Daoy (cell line): Measurements from ENCODE around the gene BCL7C. TPM values are rescaled to one million over a fixed set of nuclear protein-coding genes. Genes with fewer than 3 reads are reported as not detected.
"Not testable (repeated sequence)": the region's sequence is repeated elsewhere in the genome, so short reads cannot be mapped to it uniquely, and the experiment has no call there.

ENCODE experiments used
- DNase-seq: peaks from one replicate; pipeline ENCODE4 v3.0.0-alpha.2; 2015; ENCODE audit warnings: low read depth
- total RNA-seq: library from RNA; depleted of rRNA; stranded (reverse); fragments of >200 nt; shearing (Covaris generic); gene quantifications from 2 replicates; pipeline ENCODE4 v1.2.3, GENCODE V29; 2014

The BCL7C gene
- total RNA-seq, 1 experiment from 2014 or later: 27.8 TPM

DNA sequence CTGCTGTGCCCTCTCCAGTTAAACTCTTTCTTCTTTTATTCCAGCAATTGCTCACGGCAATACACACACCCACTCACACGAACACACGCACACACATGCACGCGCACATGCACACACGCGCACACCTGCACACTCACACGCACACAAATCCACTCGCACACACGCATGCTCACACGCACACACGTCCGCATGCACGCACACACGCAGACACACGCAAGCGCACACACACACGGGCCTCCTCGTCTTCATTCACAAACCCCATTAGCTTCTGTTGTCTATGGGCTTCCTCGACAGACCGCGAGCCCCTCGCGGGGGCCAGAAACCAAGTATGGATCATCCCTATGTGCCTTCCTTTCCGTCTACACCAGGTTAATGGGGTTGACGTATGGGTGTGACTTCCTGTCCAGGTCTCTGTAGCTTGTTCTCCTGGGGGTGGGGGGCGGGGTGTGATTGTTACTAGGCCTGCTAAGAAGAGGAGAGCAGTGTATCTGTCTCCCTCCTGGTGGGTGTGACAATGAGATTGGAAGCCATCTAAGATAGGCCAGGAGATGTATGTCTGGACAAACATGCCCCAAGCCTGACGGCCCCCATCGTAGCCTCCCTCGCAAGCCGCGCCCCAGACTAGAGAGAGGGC is 1.9 kb upstream of the BCL7C start:
- DNase-seq: no peak

DNA sequence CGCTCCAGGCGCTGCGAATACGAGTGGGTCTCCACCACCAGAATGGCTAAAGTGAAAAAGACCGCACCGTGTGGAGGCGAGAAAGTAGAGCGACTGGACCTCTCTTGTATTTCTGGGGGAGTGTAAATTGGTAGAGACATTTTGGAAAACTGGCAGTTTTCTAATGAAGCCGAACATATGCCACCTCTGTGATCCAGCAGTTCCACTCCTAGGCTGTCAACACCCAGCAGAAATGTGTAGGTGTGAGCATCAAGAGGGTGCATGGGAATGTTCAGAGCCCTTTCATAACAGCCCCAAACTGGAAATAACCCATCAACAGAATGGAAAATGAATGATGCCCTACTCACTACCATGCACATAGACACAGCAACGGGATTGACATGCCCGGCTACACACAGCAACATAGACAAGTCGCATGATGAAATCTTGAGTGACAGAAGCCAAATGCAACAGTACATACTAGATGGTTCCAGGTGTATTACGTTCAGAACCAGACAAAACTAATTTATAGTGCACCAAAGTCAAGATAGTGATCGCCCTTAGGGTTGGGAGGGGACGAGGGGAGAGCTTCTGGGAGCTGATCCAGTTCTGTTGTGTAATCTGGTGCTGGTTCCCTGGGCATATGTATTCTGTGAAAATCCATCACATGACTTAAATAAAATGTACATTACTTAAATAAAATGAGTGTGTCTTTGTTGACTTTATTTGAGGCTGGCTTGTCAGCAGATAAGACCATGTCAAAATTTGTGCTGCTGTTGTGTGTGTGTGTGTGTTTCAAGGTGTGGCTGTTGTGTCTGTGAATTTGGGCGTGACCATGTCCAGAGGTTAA is 877 bp upstream of the BCL7C start:
- DNase-seq: no peak

DNA sequence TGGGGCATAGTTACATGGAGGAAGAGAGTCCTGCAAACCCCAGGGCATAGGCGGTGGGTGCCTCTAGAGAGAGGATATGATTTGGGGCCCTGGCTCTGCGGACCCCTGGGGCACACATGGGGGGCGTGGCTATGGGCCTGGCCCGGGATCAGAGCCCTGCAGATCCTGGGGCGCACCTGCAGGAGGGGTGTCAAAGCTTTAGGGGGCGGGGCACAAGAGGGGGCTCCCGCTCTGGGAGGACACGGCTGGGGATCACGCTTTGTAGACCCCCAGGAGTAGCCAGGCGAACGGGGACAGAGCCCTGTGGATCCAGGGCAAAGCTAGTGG is 497 bp downstream of the BCL7C start:
- DNase-seq: no peak

DNA sequence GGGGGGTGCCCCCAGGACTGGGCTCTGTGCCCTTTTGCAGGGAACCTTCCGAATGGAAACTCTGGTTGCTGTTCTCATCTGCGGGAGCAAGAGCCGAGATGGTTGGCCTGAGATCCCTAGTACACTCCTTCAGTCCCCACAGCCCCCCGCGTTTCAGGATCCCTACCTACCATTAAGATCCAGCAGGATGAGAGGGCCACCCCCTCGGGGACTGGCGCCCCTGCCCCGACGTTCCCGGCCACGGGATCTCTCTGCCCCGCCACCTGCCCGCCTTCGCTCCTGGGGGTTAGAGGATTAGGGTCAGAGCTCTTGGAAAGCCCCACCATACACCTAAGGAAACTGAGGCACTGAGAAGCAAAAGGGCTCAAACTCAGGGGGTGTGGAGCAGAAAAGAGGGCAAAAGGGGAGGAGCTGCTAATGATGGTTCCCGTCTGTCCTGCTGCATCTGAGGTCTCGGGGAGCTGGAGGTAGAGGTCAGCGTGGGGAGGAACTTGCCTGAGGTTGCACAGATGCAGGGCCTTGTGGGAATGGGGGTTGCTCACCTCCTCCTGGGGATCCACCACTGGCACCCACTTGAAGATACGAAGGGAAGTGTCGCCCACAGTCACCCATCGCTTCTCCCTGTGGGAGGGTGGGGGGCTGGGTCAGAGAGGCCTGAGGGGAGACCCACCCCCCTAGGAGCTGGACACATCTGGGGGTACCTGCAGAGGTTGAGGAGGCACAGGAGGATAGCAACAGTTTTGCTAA is 1.0 kb downstream of the BCL7C start:
- DNase-seq: no peak

DNA sequence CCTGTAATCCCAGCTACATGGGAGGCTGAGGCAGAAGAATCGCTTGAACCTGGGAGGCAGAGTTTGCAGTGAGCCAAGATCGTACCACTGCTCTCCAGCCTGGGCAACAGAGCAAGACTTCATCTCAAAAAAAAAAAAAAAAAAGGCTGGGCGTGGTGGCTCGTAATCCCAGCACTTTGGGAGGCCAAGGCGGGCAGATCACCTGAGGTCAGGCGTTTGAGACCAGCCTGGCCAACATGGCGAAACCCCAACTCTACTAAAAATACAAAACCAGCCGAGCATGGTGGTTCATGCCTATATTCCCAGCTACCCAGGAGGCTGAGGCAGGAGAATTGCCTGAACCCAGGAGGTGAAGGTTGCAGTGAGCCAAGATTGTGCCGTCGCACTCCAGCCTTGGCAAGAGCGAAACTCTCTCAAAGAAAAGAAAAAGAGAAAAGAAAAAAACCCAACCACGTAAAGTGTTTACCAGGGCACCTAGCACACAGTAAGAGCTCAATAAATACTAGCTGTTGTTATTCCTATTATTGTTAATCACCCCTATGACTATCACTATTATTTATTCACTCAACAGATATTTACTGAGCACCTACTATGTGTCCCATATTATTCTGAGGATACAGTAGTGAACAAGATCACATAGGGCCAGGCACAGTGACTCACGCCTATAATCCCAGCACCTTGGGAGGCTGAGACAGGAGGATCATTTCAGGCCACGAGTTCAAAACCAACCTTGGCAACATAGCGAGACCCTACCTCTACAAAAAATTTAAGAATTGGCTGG is 2.6 kb downstream of the BCL7C start:
- DNase-seq: not testable (repeated sequence)

DNA sequence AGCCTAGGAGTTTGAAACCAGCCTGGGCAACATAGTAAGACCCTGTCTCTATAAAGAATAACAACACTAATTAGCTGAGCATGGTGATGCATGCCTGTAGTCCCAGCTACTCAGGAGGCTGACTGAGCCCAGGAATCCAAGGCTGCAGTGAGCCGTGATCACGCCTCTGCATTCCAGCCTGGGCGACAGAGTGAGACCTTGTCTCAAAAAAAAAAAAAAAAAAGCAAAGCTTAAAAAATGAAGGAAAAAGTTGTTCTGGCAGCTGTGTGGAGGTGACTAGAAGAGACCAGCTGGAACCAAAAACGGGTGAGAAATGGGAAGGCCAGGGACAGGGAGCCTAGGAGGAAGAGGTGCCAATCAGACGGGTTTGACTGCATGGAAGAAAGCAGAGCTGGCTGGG is 4.2 kb downstream of the BCL7C start:
- no peak for DNase-seq

DNA sequence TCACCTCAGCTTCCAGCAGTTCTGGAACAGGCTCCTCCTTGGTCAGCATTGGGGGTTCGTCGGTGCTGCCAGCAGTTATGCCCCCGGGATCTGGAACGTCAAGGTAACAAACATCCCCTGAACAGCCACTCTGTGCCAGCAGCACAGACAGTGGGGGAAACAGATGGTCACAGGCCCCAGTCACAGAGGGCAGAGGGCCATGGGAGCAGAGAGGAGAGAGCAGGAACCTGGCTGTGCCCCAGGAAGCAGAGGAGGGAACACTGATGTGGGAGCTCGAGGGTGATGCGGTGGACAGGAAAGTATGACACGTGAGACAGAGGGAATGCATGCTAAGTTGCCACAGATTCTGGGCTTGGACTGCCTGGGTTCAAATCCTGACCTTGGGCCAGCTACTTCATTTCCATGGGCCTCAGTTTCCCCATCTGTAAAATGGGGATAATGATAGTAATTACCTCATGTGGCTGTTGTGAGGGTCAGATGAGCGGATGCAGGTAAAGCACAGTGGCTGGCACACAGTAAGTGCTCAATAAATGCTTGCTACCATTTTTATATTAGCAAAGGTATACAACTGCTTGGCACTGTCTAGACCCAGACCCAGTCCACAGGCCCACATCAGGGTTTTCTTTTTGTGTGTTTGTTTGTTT is 4.9 kb downstream of the BCL7C start:
- no peak for DNase-seq

DNA sequence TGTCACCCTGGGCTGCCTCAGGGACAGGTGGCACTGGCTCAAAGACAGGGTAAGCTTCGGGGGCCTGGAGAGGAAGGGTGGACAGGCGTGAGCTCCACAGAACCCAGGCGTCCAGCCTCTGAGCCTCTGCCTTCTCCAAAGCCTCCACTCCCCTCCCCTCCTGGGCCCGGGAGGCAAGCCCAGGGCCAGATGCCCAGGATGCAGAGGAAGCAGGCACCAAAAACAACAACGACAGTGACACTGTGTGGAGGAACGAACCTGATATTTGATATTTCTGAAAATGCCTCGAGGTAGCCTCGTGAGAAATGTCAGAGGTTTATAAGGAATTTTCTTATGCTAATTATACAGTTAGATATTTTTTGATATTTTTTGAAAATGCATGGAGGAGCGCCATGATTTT is 6.0 kb downstream of the BCL7C start:
- no peak for DNase-seq

DNA sequence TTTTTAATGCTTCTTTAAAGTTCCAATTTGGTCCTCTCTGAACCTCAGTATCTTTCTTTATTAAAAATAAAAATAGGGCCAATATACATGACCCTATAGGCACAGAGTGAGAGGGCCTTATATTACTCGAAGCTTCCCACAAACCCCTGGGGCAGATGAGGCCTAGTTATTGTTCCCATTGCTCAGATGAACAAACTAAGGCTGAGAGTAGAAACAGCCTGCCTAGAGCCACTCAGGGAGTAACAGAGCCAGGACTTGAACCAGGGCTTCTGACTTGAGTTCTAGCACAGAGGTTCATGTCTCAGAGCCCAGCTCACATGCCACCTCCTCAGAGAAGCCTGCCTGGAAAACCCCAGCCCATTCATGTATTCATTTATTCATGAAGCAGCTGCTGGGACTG is 7.7 kb downstream of the BCL7C start:
- no peak for DNase-seq

DNA sequence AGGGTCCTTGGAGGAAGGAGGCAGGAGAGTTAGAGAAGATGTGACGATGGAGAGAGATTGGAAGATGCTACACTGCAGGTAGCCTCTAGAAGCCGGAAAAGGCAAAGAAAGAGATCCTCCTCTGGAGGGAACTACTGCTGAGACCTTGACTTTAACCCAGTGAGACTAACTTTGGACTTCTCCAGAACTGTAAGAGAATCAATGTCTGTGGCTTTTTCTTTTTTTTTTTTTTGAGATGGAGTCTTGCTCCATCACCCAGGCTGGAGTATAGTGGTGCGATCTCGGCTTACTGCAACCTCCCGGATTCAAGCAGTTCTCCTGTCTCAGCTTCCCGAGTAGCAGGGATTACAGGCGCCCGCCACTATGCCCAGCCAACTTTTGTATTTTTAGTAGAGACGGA is 8.7 kb downstream of the BCL7C start:
- no peak for DNase-seq

DNA sequence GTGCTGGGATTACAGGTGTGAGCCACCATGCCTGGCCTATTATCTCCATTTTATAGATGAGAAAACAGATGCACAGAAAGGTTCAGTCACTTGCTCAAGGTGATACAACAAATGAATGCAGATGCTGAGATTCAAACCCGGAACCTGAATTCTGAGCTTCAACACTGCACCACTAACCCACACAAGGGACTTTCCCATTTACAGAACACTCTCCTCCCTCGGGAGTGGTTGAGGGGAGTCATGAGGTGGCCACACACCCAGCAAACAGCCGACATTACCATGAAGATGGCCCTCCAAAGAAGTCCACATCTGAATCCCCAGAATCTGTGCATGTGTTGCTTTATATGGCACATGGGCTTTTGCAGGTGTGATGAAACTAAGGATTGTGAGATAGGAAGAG is 9.1 kb downstream of the BCL7C start:
- DNase-seq: no peak

DNA sequence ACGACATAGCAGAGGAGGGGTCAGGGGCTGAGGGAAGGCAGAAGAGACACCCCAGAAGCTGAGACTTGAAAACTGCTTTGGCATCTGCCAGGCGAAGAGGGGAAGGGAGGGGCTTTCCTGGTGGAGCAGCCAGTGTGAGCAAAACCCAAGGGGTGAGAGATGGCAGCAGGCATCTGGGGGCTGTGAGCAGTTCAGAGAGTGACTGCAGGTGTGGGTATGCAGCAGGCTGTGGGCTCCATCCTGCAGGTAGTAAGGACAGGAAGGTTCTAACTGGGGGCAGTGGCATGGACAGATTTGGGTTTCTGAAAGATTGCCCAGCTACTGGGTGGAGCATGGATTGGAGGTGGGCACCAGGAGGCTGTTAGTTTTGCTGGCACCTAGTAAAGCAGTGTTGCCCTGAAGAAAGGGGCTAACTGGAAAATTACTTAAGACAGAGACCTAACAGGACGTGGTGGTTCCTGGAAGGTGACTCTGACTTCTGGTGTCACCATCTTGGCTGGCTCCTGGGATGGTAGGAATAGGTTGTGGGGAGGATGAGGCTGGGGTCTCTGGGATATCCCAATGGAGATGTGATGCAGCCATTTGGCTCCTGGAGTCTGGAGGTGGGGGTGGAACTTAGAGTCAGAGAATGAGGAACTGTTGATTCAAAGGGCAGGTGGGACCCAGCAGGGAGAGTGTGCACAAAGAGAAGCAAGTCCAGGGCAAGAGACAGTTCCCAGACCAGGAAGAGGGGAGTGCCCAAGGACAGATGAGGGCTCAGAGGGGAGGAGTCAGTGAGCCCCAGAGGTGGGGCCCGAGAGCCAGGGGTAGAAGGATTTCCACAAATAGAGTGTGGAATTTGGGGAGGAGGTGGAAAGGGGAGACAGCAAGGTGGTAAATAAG is 11.2 kb downstream of the BCL7C start:
- DNase-seq: no peak

DNA sequence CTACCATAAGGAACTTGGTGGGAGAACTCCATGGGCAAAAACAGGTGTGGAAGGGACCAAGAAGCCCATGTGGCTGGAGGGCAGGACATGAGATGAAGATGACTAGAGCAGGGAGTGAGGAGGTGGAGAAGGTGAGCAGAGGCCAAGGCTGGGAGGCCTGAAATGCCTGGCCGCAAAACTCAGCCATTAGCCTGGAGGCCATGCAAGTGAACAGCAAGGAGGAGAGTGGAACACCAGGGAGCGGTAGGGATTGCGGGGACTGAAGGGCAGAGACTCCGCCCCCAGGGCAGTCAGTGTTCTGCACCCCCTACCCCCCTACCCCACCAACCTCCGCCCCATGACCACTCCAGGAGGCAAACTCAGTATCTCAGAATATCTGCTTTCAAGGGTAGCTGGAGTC is 17.0 kb downstream of the BCL7C start:
- DNase-seq: no peak

DNA sequence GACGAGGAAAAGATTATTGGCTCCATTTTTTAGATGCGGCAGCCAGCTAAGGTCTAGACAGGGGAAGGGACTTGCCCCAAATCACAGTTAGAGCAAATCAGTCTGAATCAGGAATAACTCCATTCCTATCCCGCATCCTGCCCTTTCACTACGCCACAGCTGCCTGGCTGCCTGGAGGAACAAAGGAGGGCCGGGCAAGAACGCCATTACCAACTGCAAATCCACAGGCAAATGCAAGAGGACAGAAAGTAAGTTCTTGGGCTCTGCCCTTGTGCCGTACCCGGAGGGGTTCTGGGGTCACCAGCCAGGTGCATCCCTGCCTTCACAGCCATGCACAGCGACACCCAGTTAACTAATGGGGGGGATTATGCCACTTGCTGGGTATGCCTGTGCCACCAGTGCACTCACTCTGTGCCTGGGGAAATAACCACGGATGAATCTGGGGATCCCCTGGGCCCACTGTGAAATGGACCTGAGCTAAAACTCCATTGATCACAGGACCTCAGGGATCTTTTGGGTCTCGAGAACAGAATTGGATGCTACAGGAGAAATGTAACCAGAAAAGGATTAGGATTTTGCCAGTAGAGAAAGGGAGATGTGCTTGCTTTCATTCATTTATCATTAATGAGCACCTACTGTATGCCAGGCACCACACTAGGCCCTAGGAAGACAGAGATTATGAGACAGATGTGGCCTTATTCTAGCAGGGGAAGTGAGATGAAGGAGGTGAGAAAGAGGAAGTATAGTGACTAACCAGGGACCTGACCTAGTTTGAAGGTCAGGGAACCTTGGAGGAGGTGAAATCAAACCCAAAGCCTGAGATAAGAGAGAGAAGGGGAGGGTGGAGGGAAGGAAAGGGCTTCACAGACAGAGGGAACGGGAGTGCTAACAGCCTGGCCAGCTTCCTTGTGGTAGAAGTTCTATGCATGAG is 17.7 kb downstream of the BCL7C start:
- peak; percentile 17 for DNase-seq

DNA sequence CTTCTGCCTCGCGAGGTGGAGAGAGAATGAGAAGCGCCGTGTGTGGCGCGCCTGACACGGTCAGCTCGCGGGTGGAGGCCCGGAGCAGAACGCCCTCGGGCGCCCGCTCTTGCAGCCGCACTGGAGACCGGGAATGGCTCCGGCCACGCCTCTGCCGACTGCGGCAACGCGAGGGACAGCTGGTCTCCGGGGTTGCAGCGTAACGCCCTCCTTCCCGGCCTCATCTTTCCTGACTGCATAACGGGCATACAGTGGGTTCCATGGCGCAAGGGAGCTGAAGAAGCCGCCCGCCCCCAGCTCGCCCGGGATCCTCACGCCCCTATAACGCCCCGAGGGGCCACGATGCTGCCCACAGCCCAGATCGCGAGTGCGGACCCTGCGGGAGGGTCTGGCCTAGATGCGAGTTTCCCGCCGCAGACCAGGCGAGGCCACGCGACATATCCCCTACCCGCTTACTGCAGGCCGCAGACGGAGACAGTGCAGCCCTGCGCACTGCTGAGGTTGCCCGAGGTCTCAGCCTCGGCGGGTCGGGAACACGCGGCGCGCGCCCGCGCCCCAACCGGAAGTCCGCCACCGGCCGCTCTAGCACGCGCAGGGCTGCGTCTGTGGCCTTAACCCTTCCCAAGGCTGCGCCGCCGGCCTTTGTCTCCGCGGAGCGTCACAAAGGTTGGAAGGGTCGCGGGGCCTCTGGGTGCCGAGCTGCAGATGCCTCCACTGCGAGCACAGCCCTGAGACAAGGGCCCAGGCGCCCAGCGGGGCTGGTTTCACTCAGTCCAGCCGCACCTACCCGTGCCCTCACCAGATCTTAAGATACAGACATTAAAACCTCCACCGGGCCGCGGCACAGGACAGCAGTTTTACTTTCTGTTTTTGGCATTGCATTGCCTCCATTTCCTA is 18.8 kb downstream of the BCL7C start:
- DNase-seq: peak; percentile 91

DNA sequence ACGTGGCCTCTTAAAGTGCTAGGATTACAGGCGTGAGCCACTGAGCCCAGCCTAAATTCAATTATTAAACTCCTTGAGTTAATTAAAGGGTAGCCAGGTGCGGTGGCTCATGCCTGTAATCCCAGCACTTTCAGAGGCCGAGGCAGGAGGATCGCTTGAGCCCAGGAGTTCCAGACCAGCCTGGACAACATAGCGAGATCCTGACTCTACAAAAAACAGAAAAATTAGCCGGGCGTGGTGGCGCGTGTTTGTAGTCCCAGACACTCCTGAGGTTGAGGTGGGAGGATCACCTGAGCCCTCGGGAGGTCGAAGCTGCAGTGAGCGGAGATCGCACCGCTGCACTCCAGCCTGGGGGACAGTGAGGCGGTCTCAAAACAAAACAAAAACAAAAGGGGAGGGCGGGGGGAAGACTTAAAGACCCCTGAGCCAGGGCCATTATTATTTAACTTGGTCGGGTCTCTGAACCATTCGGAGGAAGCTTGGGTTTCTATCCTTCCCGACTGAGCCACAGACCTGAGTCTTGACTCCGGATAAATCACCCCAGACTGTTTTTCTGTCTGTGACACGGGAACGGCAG is 19.5 kb downstream of the BCL7C start:
- no peak for DNase-seq

DNA sequence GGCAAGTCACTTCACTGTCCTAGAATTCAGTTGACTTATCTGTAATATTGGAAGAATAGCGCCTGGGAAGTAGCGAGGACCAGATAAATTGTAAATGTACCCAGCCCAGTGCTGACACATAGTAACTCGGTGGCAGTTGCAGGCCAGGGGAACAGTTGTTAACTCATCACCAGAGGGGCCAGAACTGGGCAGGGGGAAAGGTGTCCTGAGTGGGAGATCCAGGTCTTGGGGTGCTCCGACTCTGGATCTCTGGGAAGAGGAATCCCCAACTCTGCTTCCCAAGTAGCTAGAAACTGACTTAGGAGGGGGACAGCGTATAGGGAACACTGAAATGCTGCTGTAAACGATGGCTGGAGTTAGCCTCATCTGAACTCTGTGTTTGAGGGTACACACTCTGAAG is 23.0 kb downstream of the BCL7C start:
- DNase-seq: no peak

DNA sequence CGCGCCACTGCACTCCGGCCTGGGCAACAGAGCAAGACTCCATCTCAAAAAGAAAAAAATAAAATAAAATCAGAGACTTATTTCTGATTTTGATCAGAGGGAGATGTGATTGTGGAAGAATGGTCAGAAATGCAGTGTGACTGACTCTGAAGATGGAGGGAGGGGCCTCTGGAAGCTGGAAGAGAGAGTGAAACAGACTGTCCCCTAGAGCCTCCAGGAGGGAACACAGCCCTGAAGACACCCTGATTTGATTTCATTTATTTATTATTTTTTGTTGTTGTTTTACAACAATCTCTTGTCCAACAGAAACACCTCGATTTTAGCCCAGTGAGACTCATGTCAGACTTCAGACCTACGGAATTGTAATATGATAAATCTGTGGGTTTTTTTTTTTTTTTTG is 26.1 kb downstream of the BCL7C start:
- DNase-seq: no peak
